AG09309 (cell line): Measurements from ENCODE around the gene IER5.

ENCODE experiments used
- DNase-seq: peaks from one replicate; pipeline ENCODE4 v3.0.0-alpha.2; 2010; ENCODE audit warnings: low read depth
- H3K4me3 ChIP-seq: 2 replicates; pipeline ENCODE4 v1.5.1; 2011; ENCODE audit warnings: mild to moderate bottlenecking, low read depth, low read length, moderate library complexity; ENCODE audit not compliant: control insufficient read depth
- CTCF ChIP-seq: IDR thresholded peaks from 2 replicates; pipeline ENCODE4 v1.5.1; 2011; ENCODE audit warnings: mild to moderate bottlenecking, low read depth, low read length, inconsistent platforms; ENCODE audit not compliant: insufficient read depth, control insufficient read depth; ENCODE audit errors: missing control alignments

The IER5 gene

GRCh38 chr1:181136738-181137122, 48.2 kb downstream of the IER5 start:
- no peak overlapping the region for H3K4me3 ChIP-seq
- no peak for DNase-seq
- no peak for TF ChIP-seq CTCF

GRCh38 chr1:181137217-181137743, 48.8 kb downstream of the IER5 start:
- TF ChIP-seq CTCF = no peak
- no peak for DNase-seq
- H3K4me3 ChIP-seq = no peak overlapping the region

- DNase-seq = no peak
- TF ChIP-seq CTCF = no peak
These were observed 51.1 kb downstream of the IER5 start for GRCh38 chr1:181139631-181140061.

GRCh38 chr1:181140398-181140797, 51.9 kb downstream of the IER5 start:
- no peak for TF ChIP-seq CTCF
- DNase-seq = no peak
- no peak overlapping the region for H3K4me3 ChIP-seq

More at GRCh38 chr1:181139631-181140061, 51.1 kb downstream of the IER5 start:
- H3K4me3 ChIP-seq = no peak overlapping the region

GRCh38 chr1:181140891-181141290, 52.4 kb downstream of the IER5 start:
- TF ChIP-seq CTCF = no peak
- DNase-seq = no peak
- no peak overlapping the region for H3K4me3 ChIP-seq

- no peak for TF ChIP-seq CTCF
- no peak for DNase-seq
- no peak overlapping the region for H3K4me3 ChIP-seq
These were observed 53.0 kb downstream of the IER5 start for GRCh38 chr1:181141431-181141910.
